GM23338 (cell line): ENCODE measurements around the gene CDH7.

Experiments used
- CREB1 ChIP-seq: fragments of 250-450 bp; sonication (Bioruptor Pico); IDR thresholded peaks from 2 replicates; pipeline ENCODE4 v1.5.0; 2020; ENCODE audit warnings: low read depth, mild to moderate bottlenecking, moderate library complexity
- CTCF ChIP-seq, 2 experiments: fragments of 200-600 bp in 1 of 2; sonication (generic) in 1 of 2; conservative IDR thresholded peaks; 2 replicates each; pipeline versions ENCODE4 v1.5.1 to v1.6.1; 2016 to 2017; ENCODE audit warnings: antibody characterized with exemption in 2 of 2, low read depth in 2 of 2, mild to moderate bottlenecking in 2 of 2, moderate library complexity in 1 of 2
- ETS1 ChIP-seq: IDR thresholded peaks from 2 replicates; pipeline ENCODE4 v1.6.1; 2016; ENCODE audit warnings: antibody characterized with exemption
- EZH2 ChIP-seq: fragments of 200-600 bp; sonication (generic); IDR thresholded peaks from one replicate; pipeline ENCODE4 v1.8.0; 2017; ENCODE audit warnings: antibody characterized with exemption, mild to moderate bottlenecking, low read depth; ENCODE audit not compliant: unreplicated experiment
- EZH2phosphoT487 ChIP-seq: fragments of 200-600 bp; sonication (generic); IDR thresholded peaks from one replicate; pipeline ENCODE4 v1.8.1; 2018; ENCODE audit warnings: antibody characterized with exemption; ENCODE audit not compliant: unreplicated experiment
- JUNB ChIP-seq: IDR thresholded peaks from one replicate; pipeline ENCODE4 v1.6.1; 2016; ENCODE audit warnings: antibody characterized with exemption; ENCODE audit not compliant: unreplicated experiment
- POLR2AphosphoS5 ChIP-seq: IDR thresholded peaks from 2 replicates; pipeline ENCODE4 v1.6.1; 2016; ENCODE audit warnings: antibody characterized with exemption, low read depth
- REST ChIP-seq: IDR thresholded peaks from one replicate; pipeline ENCODE4 v1.6.1; 2018; ENCODE audit warnings: antibody characterized with exemption; ENCODE audit not compliant: unreplicated experiment

- TF ChIP-seq CTCF (conservative IDR thresholded peaks at IDR 0.05; ENCODE audit: low read depth in 2 of 2): no peak
- no peak for TF ChIP-seq EZH2
- no peak for TF ChIP-seq REST
- no peak for TF ChIP-seq JUNB
- no peak for TF ChIP-seq CREB1 (CRISPR knock-in tag)
- TF ChIP-seq POLR2AphosphoS5: no peak
- no peak for TF ChIP-seq EZH2phosphoT487
- no peak for TF ChIP-seq ETS1
These were observed 101.5 kb downstream of the CDH7 start for GRCh38 chr18:65852273-65852672.
